Bronchial epithelial cell (primary cell): ENCODE data around the gene PARVB. TPM values are rescaled to one million over a fixed set of nuclear protein-coding genes. Genes with fewer than 3 reads are reported as not detected.

Source experiments
- DNase-seq: peaks from one replicate; pipeline ENCODE4 v3.0.0-alpha.2; 2010; ENCODE audit warnings: low read depth
- FAIRE-seq: peaks from 2 replicates; lab custom pipeline; 2011; peaks lifted over from hg19 to GRCh38; lab: Jason Lieb, UNC
- H3K27me3 ChIP-seq: 2 replicates; pipeline ENCODE4 v1.5.1; 2011; ENCODE audit warnings: low read length; ENCODE audit not compliant: control insufficient read depth, insufficient read depth
- H3K36me3 ChIP-seq: 2 replicates; pipeline ENCODE4 v1.5.1; 2011; ENCODE audit warnings: low read length; ENCODE audit not compliant: control insufficient read depth, insufficient read depth
- H3K4me3 ChIP-seq: 2 replicates; pipeline ENCODE4 v1.5.1; 2011; ENCODE audit warnings: mild to moderate bottlenecking, low read depth, low read length, control low read depth
- CTCF ChIP-seq: IDR thresholded peaks from 2 replicates; pipeline ENCODE4 v1.5.1; 2011; ENCODE audit warnings: mild to moderate bottlenecking, moderate library complexity, low read length, control low read depth, inconsistent platforms; ENCODE audit not compliant: insufficient read depth, severe bottlenecking
- total RNA-seq: library from RNA; depleted of rRNA; stranded (reverse); fragments of >200 nt; gene quantifications from 2 replicates; pipeline ENCODE4 v1.2.1, GENCODE V29; 2014

The PARVB gene
- total RNA-seq, 1 donor from 2014 or later = 3.4 TPM

- TF ChIP-seq CTCF = no peak
- no peak for DNase-seq
- Histone ChIP-seq H3K36me3 (no peaks in the 10 kb centered on the region), H3K4me3 (no peak overlapping the region), H3K27me3 (peaks cover 2% of the 10 kb centered on the region)
- no peak for FAIRE-seq
Observed at GRCh38 chr22:44188316-44188715, 164.2 kb downstream of the PARVB start.

GRCh38 chr22:44188986-44189630, 165.0 kb downstream of the PARVB start:
- Histone ChIP-seq H3K27me3 (peaks cover 2% of the 10 kb centered on the region), H3K4me3 (no peak overlapping the region), H3K36me3 (no peaks in the 10 kb centered on the region)
- FAIRE-seq (no peak), DNase-seq (no peak)
- no peak for TF ChIP-seq CTCF

- Histone ChIP-seq H3K36me3 (no peaks in the 10 kb centered on the region), H3K4me3 (no peak overlapping the region), H3K27me3 (peaks cover 4% of the 10 kb centered on the region)
- FAIRE-seq (no peak), DNase-seq (no peak)
- TF ChIP-seq CTCF = no peak
Observed at GRCh38 chr22:44190381-44190976, 166.4 kb downstream of the PARVB start.

GRCh38 chr22:44191036-44191454, 166.9 kb downstream of the PARVB start:
- H3K36me3 ChIP-seq = no peaks in the 10 kb centered on the region
- H3K4me3 ChIP-seq = no peak overlapping the region
- no peak for TF ChIP-seq CTCF
- DNase-seq (peak; percentile 17), FAIRE-seq (no peak)
- peaks cover 4% of the 10 kb centered on the region for H3K27me3 ChIP-seq

GRCh38 chr22:44192098-44192815, 168.2 kb downstream of the PARVB start:
- no peak for TF ChIP-seq CTCF
- Histone ChIP-seq H3K4me3 (no peak overlapping the region), H3K36me3 (no peaks in the 10 kb centered on the region), H3K27me3 (peaks cover 6% of the 10 kb centered on the region)
- no peak for DNase-seq
- FAIRE-seq = no peak
